ENCODE data around the gene CLPX.

- TF ChIP-seq ZNF324 (CRISPR knock-in tag; IDR thresholded peaks at IDR 0.05) (no peak), SRSF3 (IDR thresholded peaks at IDR 0.05; ENCODE audit: insufficient read depth, low read length) (no peak), PBX2 (CRISPR knock-in tag; IDR thresholded peaks at IDR 0.05; ENCODE audit: low read depth) (no peak), PBX2 (tag; conservative IDR thresholded peaks at IDR 0.05; ENCODE audit: low read depth) (no peak), YY1 (IDR thresholded peaks at IDR 0.05; ENCODE audit: borderline replicate concordance in 1 of 3, control insufficient read depth in 1 of 3, extremely low read depth in 1 of 3, insufficient read depth in 3 of 3, insufficient read length in 1 of 3, insufficient replicate concordance in 2 of 3, low read depth in 1 of 3, low read length in 2 of 3) (no peak), HCFC1 (IDR thresholded peaks at IDR 0.05; ENCODE audit: low read depth, low read length) (no peak), CBX8 (IDR thresholded peaks at IDR 0.05; ENCODE audit: borderline replicate concordance, extremely low read depth, low read depth, low read length, poor library complexity, severe bottlenecking) (no peak), BHLHE40 (IDR thresholded peaks at IDR 0.05; ENCODE audit: low read length) (no peak), REST (IDR thresholded peaks at IDR 0.05; ENCODE audit: borderline replicate concordance) (no peak), REST (CRISPR knock-in tag; IDR thresholded peaks at IDR 0.05; ENCODE audit: low read depth) (no peak), PCBP2 (IDR thresholded peaks at IDR 0.05; ENCODE audit: low read depth, low read length, poor library complexity, severe bottlenecking) (no peak), NR1H2 (CRISPR knock-in tag; IDR thresholded peaks at IDR 0.05) (no peak), CTCF (IDR thresholded peaks at IDR 0.05 in 2 of 3, conservative IDR thresholded peaks at IDR 0.05 in 1 of 3; ENCODE audit: insufficient read depth in 2 of 3, low read depth in 1 of 3, low read length in 3 of 3) (no peak), ZNF589 (CRISPR knock-in tag; IDR thresholded peaks at IDR 0.05; ENCODE audit: low read depth) (no peak)
Measured at GRCh38 chr15:65101891-65102708, 83.0 kb downstream of the CLPX start.

Measured in K562 (cell line).